Activated CD4-positive, alpha-beta T cell treated with anti-CD3 and anti-CD28 coated beads, Interleukin-2, amount 10 ng/mL, durations not matched to agents 24 days and 14 days (primary cell): ENCODE data around the gene ZNF33B. TPM values are rescaled to one million over a fixed set of nuclear protein-coding genes. Genes with fewer than 3 reads are reported as not detected.
A peak's percentile ranks its signal among the peaks of the same experiment; 100 is the strongest.

ENCODE experiments used
- DNase-seq: peaks from one replicate; pipeline ENCODE4 v3.0.0; 2022
- H3K27ac Mint-ChIP-seq: one replicate; pipeline ENCODE4 v1.8.0; 2022; ENCODE audit warnings: mild to moderate bottlenecking, mixed read lengths
- H3K27me3 Mint-ChIP-seq: one replicate; pipeline ENCODE4 v1.8.0; 2022; ENCODE audit warnings: mixed read lengths
- H3K36me3 Mint-ChIP-seq: one replicate; pipeline ENCODE4 v1.8.0; 2022; ENCODE audit warnings: low read depth, mild to moderate bottlenecking, mixed read lengths
- H3K4me1 Mint-ChIP-seq: one replicate; pipeline ENCODE4 v1.8.0; 2021; ENCODE audit warnings: mixed read lengths
- H3K4me3 Mint-ChIP-seq: one replicate; pipeline ENCODE4 v1.8.0; 2022; ENCODE audit warnings: mild to moderate bottlenecking, moderate library complexity, mixed read lengths
- H3K9me3 Mint-ChIP-seq: one replicate; pipeline ENCODE4 v1.8.0; 2021; ENCODE audit warnings: mixed read lengths
- intact Hi-C: fragments of 100-400 bp; cut with micrococcal nuclease; formaldehyde crosslinking; loops from one replicate; pipeline ENCODE4 v1.15.1; 2023
- total RNA-seq: library from RNA; stranded (reverse); gene quantifications from 2 replicates; pipeline ENCODE4 v1.2.3, GENCODE V29; 2022

ZNF33B gene
- total RNA-seq, 1 donor from 2014 or later = 7.8 TPM

DNA sequence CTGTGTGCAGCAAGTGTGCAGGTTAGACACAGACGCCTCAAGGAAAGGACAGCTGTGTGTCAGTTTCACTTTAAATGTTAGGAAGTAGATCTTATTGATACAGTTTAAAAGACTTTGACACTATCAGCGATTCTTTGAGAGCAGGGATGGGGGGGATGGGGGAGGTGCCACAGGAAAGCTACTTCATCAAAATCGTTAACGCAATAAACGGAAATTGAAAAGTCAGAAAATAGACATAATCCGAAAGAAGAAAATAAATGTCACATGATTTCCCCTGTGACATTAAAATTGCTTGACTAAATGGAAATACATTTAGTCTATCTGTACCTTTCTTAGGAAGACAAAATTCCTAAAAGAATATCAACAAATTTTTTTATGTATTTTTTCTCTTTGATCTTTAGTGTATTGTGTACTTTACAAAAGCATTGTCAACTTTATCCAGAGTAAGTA lies 476 bp upstream of the ZNF33B start:
- DNase-seq = no peak
- intact Hi-C loops = loop anchor here (1.0 to 10.0 kb wide), 7 partner anchors 87 to 1178 kb away; partner anchors contain the start of genes BMS1 and HNRNPF
- Mint-ChIP-seq H3K36me3 (peaks cover 17% of the 10 kb centered on the region), H3K27ac (peak overlapping the region; percentile 99), H3K27me3 (no peaks in the 10 kb centered on the region), H3K4me1 (peaks cover 24% of the 10 kb centered on the region), H3K9me3 (peaks cover 3% of the 10 kb centered on the region), H3K4me3 (peak overlapping the region; percentile 90)

DNA sequence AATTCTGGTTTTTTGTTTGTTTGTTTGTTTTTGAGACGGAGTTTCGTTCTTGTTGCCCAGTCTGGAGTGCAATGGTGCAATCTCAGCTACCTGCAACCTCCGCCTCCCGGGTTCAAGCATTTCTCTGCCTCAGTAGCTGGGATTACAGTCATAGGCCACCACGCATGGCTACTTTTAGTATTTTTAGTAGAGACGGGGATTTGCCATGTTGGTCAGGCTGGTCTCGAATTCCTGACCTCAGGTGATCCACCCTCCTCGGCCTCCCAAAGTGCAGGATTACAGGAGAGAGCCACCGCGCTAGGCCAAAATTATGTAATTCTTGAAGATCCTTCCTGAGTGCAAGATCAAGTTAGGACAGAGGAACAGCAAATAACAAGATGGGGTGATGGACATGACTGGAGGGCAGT lies 719 bp downstream of the ZNF33B start:
- peak overlapping the region; percentile 99 for H3K27ac Mint-ChIP-seq
- intact Hi-C loops = loop anchor here (1.0 to 10.0 kb wide), 7 partner anchors 85 to 1180 kb away; partner anchors contain the start of genes BMS1 and HNRNPF
- H3K9me3 Mint-ChIP-seq = peaks cover 3% of the 10 kb centered on the region
- H3K4me1 Mint-ChIP-seq = peaks cover 28% of the 10 kb centered on the region
- H3K4me3 Mint-ChIP-seq = peak overlapping the region; percentile 90
- DNase-seq = no peak
- H3K27me3 Mint-ChIP-seq = no peaks in the 10 kb centered on the region
- H3K36me3 Mint-ChIP-seq = peaks cover 24% of the 10 kb centered on the region

DNA sequence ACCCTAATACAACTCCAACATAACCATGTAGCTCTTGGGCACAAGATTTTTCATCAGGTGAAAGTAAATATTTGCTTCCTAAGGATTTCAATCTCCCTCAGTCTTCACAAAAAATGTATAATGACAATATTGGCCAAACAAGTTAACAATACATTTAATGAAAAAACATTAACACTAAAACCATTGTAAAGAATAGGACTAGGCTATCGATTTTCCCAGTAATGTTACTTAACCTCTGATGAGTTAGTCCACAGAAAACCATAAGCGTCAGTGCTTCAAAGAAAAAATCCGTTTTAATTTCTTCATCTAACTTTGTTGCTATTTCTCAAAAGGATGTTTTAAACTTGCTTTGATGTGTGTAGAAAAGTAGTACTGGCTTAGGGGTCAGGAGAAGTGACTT lies 1.2 kb downstream of the ZNF33B start:
- Mint-ChIP-seq H3K4me3 (peak overlapping the region; percentile 90), H3K4me1 (peaks cover 30% of the 10 kb centered on the region), H3K36me3 (peaks cover 27% of the 10 kb centered on the region), H3K9me3 (peaks cover 1% of the 10 kb centered on the region), H3K27ac (peak overlapping the region; percentile 99), H3K27me3 (no peaks in the 10 kb centered on the region)
- intact Hi-C loops = loop anchor here (5.0 to 10.0 kb wide), 3 partner anchors 770 to 1180 kb away; partner anchors contain the start of gene HNRNPF
- no peak for DNase-seq

DNA sequence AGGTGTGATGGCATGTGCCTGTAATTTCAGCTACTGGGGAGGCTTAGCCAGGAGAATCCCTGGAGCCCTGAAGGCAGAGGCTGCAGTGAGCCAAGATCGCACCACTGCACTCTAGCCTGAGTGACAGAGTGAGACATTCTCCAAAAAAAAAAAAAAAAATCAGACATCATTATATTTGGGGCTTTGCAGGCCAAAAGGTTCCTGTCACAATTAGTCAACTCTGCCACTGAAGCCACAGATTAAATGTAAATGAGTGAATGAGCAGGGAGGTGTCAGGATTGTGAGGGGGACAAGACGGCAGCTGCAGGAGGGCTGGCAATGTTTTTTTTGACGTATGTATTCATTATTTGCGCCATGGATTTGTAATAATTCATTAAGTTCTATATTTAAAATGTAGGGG lies 3.3 kb downstream of the ZNF33B start:
- H3K27ac Mint-ChIP-seq = no peak overlapping the region

DNA sequence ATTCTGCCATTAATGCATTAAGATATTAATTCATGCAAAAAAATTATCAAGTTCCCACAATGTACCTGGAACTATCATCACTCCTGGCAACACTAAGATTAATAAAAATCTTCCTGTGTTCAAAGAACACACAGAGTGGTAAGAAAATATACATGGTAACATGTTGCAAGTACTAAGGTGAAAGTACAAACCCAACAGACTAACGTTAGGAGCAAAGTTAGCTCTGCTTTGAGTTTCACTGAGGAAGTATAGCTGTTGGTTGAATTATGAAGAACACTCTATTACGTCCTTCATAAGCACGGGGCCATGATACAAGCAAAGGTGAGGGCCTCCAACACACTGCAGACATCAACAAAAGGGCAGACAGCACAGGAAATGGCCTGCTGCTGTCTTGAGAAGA lies 5.8 kb downstream of the ZNF33B start:
- H3K9me3 Mint-ChIP-seq = no peaks in the 10 kb centered on the region
- peak; percentile 47 for DNase-seq
- no peak overlapping the region for H3K27ac Mint-ChIP-seq
- no peak overlapping the region for H3K4me3 Mint-ChIP-seq
- intact Hi-C loops = loop anchor here (10.0 kb wide), 1 partner anchor 962 kb away; no protein-coding TSS in a partner anchor
- H3K4me1 Mint-ChIP-seq = peaks cover 36% of the 10 kb centered on the region
- H3K27me3 Mint-ChIP-seq = no peaks in the 10 kb centered on the region
- H3K36me3 Mint-ChIP-seq = peaks cover 57% of the 10 kb centered on the region

More for the DNA sequence above, 3.3 kb downstream of the ZNF33B start:
- Mint-ChIP-seq H3K4me1 (peaks cover 38% of the 10 kb centered on the region), H3K4me3 (no peak overlapping the region), H3K36me3 (peaks cover 37% of the 10 kb centered on the region), H3K27me3 (no peaks in the 10 kb centered on the region), H3K9me3 (no peaks in the 10 kb centered on the region)
- DNase-seq = no peak
- intact Hi-C loops = loop anchor here (5.0 to 10.0 kb wide), 3 partner anchors 772 to 1182 kb away; partner anchors contain the start of gene HNRNPF

DNA sequence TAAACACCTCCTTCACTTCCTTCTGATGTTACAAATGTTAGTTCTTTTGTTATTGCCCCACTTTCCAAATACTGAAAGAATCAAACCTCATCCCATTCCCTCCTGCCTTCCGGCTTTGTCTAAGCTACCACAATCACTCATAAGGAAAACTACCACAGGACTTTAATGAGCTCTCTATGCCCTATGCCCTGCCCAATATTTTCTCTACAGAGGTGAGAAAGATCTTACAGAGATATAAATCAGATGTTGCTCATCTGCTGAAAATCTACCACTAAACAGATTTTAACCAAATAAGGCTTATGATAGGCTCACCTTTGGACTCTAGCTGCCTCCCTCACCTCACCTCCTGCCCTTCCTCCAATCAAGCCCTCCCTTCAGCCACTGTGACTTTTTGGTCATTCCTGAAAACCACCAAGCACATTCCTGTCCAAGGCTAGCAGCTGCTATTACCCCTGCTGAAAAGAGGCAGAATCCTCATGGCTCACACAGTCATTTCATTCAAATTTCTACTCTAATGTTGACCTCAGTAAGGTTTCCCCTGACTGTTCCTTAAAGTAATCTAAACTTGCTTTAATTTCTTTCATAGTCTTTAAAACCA lies 7.7 kb downstream of the ZNF33B start:
- peaks cover 64% of the 10 kb centered on the region for H3K36me3 Mint-ChIP-seq
- peak overlapping the region; percentile 59 for H3K27ac Mint-ChIP-seq
- H3K9me3 Mint-ChIP-seq = peaks cover 5% of the 10 kb centered on the region
- no peak overlapping the region for H3K4me3 Mint-ChIP-seq
- no peak for DNase-seq
- intact Hi-C loops = loop anchor here (10.0 kb wide), 1 partner anchor 964 kb away; no protein-coding TSS in a partner anchor
- peaks cover 27% of the 10 kb centered on the region for H3K4me1 Mint-ChIP-seq
- H3K27me3 Mint-ChIP-seq = no peaks in the 10 kb centered on the region

DNA sequence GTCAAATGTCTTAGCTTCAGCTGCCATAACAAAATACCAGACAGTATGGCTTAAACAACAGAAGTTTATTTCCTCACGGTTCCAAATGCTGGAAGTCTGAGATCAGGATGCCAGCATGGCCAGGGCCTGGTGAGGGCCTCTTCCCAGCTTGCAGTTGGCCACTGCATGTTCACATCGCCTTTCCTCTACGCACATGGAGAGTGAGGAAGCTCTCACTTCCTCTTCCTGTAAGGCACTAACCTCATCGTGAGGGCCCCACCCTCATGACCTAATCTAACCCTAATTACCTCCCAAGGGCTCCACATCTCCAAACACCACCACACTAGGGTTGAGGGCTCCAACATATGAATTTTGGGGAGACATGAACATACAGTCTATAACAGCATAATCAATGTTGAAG lies 14.4 kb downstream of the ZNF33B start:
- Mint-ChIP-seq H3K4me3 (no peak overlapping the region), H3K36me3 (peaks cover 77% of the 10 kb centered on the region), H3K9me3 (peaks cover 17% of the 10 kb centered on the region), H3K4me1 (peaks cover 7% of the 10 kb centered on the region), H3K27me3 (no peaks in the 10 kb centered on the region), H3K27ac (no peak overlapping the region)
- intact Hi-C loops = no loop called here
- no peak for DNase-seq

DNA sequence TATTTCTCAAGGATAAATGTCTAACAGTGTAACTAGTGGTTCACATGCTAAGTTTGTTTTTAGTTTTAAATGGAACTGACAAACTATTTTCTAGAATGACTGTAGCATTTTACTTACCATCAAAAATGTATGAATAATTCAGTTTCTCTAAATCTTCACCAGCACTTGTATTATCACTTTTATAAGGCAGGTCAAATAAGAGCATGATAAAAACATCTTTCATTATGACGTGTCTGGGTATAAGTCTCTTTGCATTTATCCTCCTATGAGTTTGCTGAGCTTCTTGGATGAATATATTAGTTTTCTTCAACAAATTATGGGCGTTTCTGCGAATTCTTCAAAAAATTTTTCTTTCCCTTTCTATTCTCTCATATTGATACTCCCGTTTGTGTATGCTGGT lies 19.9 kb downstream of the ZNF33B start:
- DNase-seq = no peak
- Mint-ChIP-seq H3K27me3 (no peaks in the 10 kb centered on the region), H3K4me1 (peaks cover 4% of the 10 kb centered on the region), H3K9me3 (peaks cover 16% of the 10 kb centered on the region), H3K4me3 (no peak overlapping the region), H3K36me3 (peaks cover 65% of the 10 kb centered on the region), H3K27ac (no peak overlapping the region)
- intact Hi-C loops = no loop called here

DNA sequence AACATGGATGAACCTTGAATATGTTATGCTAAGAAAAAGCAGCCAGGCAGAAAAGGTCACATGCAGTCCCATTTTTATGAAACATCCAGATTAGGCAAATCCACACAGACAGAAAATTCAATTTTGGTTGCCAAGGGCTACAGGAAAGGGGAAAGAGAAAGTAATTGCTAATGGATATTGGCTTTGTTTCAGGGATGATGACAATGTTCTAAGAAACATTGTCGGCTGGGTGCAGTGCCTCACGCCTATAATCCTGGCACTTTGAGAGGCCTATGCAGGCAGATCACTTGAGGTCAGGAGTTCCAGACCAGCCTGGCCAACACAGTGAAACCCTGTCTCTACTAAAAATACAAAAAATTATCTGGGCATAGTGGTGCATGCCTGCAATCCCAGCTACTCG lies 23.0 kb downstream of the ZNF33B start:
- no peak overlapping the region for H3K27ac Mint-ChIP-seq
- intact Hi-C loops = no loop called here

DNA sequence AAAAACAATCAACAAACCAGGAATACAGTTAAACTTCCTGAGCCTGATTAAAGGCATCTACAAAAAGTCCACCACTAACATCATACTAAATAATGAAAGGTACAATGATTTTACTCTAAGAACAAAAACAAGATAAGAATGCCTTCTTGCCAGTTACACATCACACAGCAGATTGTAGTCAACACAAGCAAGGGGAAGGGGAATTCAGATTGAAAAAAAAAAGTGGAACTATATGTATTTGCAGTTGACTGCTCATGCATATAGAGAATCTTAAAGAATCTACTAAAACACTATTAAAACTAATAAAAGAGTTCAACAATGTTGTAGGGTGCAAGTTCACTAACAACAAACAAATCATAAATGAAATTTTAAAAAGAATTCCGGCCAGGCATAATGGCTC lies 28.5 kb downstream of the ZNF33B start:
- Mint-ChIP-seq H3K27me3 (no peaks in the 10 kb centered on the region), H3K27ac (no peak overlapping the region), H3K4me1 (no peaks in the 10 kb centered on the region), H3K4me3 (no peak overlapping the region), H3K36me3 (peaks cover 64% of the 10 kb centered on the region), H3K9me3 (peaks cover 27% of the 10 kb centered on the region)
- intact Hi-C loops = no loop called here
- DNase-seq = no peak

More for the DNA sequence above, 23.0 kb downstream of the ZNF33B start:
- Mint-ChIP-seq H3K4me1 (peaks cover 4% of the 10 kb centered on the region), H3K9me3 (peaks cover 18% of the 10 kb centered on the region), H3K27me3 (no peaks in the 10 kb centered on the region), H3K36me3 (peaks cover 58% of the 10 kb centered on the region), H3K4me3 (no peak overlapping the region)
- DNase-seq = no peak

DNA sequence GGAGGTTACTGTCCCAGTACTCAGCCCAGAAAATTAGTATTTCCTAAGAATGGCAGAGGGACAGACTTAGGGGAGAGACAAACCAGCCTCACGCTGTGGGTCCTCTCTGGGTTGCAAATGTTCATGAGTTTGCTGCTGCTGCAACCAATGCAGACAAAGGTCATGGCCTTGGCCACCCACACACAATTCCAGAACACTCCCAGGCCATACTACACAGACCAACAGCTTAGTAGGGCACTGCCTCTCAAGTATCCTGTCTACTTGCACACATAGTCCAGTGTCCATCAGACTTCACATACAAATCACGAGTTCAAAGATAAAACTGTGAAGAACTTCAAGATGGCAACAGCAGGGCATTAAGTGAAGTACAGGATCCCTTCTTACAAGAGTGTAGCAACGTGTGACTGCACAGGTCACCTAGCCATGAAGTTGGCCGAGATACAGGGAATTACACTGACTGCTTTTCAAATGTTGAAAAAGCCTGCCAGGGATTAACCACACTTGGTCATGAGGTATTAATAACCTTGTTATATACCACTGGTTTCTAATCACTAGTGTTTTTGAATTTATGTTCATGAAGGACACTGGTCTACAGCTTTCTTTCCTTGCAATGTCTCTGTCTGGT lies 40.0 kb downstream of the ZNF33B start:
- H3K27me3 Mint-ChIP-seq = no peaks in the 10 kb centered on the region
- no peak for DNase-seq
- peaks cover 61% of the 10 kb centered on the region for H3K36me3 Mint-ChIP-seq
- no peak overlapping the region for H3K4me3 Mint-ChIP-seq
- H3K27ac Mint-ChIP-seq = no peak overlapping the region
- H3K4me1 Mint-ChIP-seq = no peaks in the 10 kb centered on the region
- intact Hi-C loops = no loop called here
- H3K9me3 Mint-ChIP-seq = peaks cover 43% of the 10 kb centered on the region

DNA sequence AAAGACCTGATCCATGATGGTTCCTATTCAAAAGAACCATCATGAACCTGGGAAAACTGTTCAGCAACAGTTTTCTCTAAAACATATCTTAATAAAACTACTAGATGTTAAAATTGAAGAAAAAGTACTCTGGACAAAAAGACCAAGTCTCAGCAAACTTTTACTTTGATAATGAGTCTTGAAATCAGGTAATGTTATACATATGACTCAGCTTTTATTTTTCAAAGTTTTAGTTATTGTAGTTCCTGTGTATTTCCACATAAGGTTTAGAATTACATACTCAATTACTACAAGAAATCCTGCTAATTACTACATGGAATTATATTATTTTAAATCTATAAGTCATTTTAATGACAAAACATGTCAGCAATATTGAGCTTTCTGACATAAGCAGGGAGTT lies 42.2 kb downstream of the ZNF33B start:
- H3K4me3 Mint-ChIP-seq = no peak overlapping the region
- no peaks in the 10 kb centered on the region for H3K27me3 Mint-ChIP-seq
- H3K36me3 Mint-ChIP-seq = peaks cover 65% of the 10 kb centered on the region
- peaks cover 52% of the 10 kb centered on the region for H3K9me3 Mint-ChIP-seq
- intact Hi-C loops = no loop called here
- H3K4me1 Mint-ChIP-seq = no peaks in the 10 kb centered on the region
- DNase-seq = no peak
- H3K27ac Mint-ChIP-seq = no peak overlapping the region

DNA sequence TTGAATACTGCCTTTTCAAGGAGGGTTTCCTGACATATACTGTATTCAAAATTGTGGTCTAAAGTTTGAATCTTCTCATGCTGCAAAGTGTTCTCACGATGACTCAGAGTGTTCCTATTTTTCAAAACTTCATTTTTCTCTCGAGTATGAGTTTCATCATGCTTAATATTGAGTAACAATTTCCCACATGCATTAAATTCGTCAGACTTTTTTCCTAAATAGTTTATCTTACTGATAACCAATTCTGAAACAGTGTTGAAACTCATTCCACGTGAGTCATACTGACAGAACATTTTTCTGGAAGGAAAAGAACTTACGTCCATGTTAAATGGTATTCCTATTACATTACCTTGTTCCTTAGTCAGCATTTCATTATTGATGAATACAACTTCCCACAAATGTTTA lies 44.1 kb downstream of the ZNF33B start:
- H3K27me3 Mint-ChIP-seq = no peaks in the 10 kb centered on the region
- H3K9me3 Mint-ChIP-seq = peaks cover 54% of the 10 kb centered on the region
- H3K27ac Mint-ChIP-seq = no peak overlapping the region
- no peak for DNase-seq
- H3K36me3 Mint-ChIP-seq = peaks cover 72% of the 10 kb centered on the region
- H3K4me1 Mint-ChIP-seq = no peaks in the 10 kb centered on the region
- intact Hi-C loops = no loop called here
- no peak overlapping the region for H3K4me3 Mint-ChIP-seq

DNA sequence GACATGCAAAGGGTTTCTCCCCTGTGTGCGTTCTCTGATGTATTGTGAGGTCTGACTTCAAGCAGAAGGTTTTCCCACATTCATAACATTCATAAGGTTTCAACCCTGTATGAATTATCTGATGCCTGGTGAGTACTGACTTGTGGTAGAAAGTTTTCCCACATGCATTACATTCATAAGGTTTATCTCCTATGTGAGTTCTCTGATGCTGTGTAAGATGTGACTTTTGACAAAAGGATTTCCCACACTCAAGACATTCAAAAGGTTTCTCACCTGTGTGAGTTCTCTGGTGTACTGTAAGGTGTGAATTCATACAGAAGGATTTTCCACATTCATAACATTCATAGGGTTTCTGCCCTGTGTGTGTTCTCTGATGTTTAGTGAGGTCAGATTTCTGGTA lies 45.1 kb downstream of the ZNF33B start:
- H3K9me3 Mint-ChIP-seq = peaks cover 54% of the 10 kb centered on the region
- H3K4me3 Mint-ChIP-seq = no peak overlapping the region
- no peak overlapping the region for H3K27ac Mint-ChIP-seq
- peaks cover 72% of the 10 kb centered on the region for H3K36me3 Mint-ChIP-seq
- H3K4me1 Mint-ChIP-seq = no peaks in the 10 kb centered on the region
- intact Hi-C loops = no loop called here
- no peak for DNase-seq
- H3K27me3 Mint-ChIP-seq = no peaks in the 10 kb centered on the region
